GM18508 (cell line): ENCODE data around the gene CFAP54.

ENCODE experiments used
- ATAC-seq: cut with Tn5 transposase; IDR thresholded peaks from one replicate; pipeline ENCODE4 v1.9.1; 2021; ENCODE audit warnings: moderate number of reproducible peaks; ENCODE audit not compliant: insufficient read depth, unreplicated experiment

The CFAP54 gene

GRCh38 chr12:96808587-96808986, 319.2 kb downstream of the CFAP54 start:
- ATAC-seq = no peak

DNA sequence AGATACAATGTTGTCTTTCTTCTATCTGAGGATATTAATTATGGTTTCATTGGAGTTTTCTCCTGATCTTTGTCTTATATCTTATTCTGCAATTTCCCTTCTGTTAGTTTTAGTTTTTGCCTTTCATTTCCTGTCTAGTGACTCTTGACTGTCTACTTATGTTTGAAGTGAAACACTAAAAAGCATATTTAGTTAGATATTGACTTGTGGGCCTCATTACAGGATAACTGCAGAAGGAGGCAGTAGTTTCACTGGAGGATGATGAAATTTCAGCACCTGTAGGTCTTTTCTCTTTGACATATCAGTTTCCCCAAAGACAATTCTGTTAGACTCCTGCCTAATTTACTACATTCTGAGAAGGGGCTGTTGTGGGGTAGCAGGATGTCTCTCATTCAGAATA, 320.1 kb downstream of the CFAP54 start:
- ATAC-seq = no peak

- ATAC-seq = no peak
Observed at GRCh38 chr12:96810057-96810456, 320.7 kb downstream of the CFAP54 start.

DNA sequence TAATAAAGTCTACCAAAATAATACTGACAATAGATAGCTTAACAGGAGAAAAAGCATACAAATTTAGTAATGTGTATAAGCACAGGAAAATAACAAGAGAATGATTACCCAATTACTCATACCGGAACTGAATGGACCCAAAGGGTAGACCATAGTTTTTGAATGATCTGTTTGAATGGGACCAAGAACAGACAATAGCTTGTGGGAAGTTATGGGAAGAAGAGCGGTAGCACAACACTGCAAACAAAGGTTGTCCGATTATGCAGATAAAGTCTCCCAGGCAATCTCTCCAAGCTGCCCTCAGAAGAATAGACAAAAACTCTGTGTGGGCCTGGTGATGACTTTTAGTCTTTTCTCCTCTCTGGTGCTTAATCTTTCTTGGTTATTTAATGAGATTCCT, 321.1 kb downstream of the CFAP54 start:
- ATAC-seq = no peak

- ATAC-seq = no peak
Observed at GRCh38 chr12:96811083-96811482, 321.7 kb downstream of the CFAP54 start.

GRCh38 chr12:96812153-96812552, 322.8 kb downstream of the CFAP54 start:
- peak; percentile 49 for ATAC-seq

GRCh38 chr12:96814200-96814599, 324.8 kb downstream of the CFAP54 start:
- no peak for ATAC-seq

GRCh38 chr12:96821592-96821991, 332.2 kb downstream of the CFAP54 start:
- ATAC-seq = no peak

- ATAC-seq = no peak
Observed at GRCh38 chr12:96822641-96823040, 333.3 kb downstream of the CFAP54 start.

DNA sequence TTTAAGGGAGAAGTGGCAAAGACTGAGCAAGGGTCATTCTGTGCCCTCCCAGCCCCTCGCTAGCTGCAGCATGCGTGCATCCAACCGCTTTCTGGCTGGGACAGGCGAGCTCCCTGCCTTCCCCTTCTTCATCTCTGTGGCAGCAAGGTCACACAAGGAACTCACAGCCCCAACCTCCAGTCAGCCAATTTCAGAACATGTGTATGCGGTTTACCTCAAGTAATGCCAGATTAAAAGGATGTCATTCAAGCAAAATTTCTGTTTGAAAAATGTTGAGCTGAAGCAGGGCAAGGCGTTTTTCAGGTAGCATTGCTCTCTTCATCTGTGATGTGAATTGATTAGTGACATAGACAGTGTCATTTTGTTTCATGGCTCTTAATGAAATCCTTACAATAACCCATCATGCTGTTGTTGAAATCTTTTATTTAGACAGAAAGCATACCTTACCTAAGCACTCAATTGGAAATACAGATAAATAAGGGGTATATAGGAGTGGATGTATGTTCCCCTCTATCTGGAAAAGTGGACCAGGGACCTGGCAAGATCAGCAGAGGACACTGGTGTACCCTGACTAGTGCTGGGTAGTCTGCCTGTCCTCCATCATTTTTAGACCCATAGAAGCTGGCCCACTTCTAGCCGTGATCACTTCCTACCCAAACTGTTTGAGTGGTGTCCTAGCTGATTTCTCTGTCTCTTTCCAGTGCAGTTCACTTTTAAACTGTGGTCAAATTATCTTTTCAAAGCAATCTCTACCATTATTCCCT, 334.9 kb downstream of the CFAP54 start:
- no peak for ATAC-seq

GRCh38 chr12:96824838-96825236, 335.5 kb downstream of the CFAP54 start:
- no peak for ATAC-seq

GRCh38 chr12:96828169-96828789, 338.9 kb downstream of the CFAP54 start:
- ATAC-seq = no peak

GRCh38 chr12:96829354-96829753, 340.0 kb downstream of the CFAP54 start:
- ATAC-seq = no peak

DNA sequence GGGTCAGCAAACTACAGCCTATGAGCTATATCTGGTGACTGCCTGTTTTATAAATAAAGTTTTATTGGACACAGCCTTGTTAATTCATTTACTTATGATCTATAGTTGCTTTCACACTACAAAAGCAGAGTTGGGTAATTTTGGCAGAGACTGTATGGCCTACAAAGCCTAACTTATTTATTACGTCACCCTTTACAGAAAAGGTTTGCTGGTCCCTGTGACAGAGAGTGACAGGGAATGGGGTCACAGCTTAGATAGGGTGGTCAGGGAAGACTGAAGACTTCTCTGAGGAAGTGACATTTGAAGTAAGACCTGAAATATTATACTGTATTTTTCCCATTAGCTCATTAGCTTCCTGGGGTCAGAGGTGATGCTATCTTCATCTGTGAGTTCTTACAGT, 342.0 kb downstream of the CFAP54 start:
- ATAC-seq = no peak

GRCh38 chr12:96846293-96846692, 356.9 kb downstream of the CFAP54 start:
- ATAC-seq = no peak

DNA sequence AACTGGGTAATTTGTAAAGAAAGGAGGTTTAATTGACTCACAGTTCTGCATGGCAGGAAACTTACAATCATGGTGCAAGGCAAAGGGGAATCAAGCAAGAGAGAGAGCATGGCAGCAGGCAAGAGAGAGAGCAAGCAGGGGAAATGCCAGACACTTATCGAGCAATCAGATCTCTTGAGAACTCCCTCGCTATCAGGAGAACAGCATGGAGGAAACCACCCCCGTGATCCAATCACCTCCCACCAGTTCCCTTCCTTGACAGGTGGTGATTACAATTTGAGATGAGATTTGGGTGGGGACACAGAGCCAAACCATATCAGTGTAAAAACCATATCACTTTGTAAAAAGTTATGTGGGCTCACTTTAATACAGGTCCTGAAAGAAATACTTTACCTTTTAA, 361.3 kb downstream of the CFAP54 start:
- ATAC-seq = no peak

GRCh38 chr12:96858162-96858561, 368.8 kb downstream of the CFAP54 start:
- no peak for ATAC-seq

- no peak for ATAC-seq
Observed at GRCh38 chr12:96861656-96862055, 372.3 kb downstream of the CFAP54 start.

DNA sequence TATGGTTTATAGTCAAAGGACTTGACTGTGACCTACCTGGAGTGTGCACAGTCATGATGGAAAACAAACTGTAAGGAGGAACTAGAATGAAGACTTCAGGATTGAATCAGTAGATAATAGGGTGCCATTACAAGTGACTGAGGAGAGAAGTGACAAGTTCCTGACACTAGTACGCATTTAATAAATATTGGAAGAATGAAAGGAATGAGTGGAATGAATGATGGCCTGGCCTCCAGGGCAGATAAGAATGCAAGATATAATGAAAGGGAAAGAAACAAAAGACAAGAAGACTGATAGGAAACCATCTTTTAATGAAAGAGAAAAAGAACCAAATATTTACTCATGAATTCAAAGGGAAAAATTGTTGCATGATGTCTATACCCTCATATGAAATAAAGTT, 372.9 kb downstream of the CFAP54 start:
- no peak for ATAC-seq

GRCh38 chr12:96864335-96864734, 375.0 kb downstream of the CFAP54 start:
- ATAC-seq = no peak

DNA sequence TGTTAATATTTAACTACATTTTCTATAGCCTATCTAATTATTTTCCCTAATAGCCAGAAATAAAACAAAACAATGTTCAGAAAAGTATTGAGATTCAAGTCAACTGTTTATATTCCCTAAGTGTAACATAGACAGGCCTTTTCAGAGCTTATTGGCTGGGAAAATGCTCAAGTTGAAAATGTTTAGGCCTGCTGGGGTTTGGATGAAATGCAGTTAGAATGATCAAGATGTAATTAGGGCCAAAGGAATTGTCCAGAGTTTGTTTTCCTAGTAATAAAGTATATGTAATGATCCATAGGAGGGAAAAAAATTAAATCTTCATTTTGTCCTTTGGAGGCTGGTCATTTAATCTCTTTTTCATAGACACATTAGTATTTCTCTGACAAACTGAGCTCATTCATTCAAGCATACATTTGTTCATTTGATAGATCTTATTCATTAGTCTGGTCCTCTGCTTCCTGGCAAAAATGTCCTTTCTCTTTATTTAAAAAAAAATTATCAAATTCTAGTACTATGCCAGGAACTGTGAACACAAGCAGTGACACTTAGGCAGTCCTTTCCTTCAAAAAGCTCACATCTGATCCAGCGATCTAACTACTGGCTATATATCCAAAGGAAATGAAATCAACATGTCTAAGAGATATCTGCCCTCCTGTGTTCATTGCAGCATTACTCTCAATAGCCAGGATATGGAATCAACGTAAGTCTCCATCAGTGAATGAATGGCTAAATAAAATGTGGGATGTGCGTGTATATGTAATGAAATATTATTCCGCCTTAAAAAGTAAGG, 377.6 kb downstream of the CFAP54 start:
- ATAC-seq = no peak
